ENCODE results near the gene TNFRSF8.

DNA sequence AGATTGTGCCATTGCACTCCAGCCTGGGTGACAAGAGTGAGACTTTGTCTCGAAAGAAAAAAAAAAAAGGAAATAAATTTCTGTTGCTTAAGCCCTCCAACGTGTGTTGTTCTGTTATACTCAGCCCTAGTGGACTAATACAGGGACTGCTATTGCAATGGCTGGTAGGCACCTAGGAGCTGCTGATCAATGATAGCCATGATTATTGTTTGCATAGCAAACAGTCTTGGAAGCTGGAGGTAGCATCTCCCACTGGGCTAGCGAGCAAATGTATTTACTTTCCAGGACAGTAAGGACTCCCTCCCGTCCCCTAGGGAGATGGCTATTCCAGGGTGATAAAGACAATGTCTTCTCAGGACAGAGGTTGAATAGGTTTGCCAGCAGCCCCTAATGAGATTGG, 13.5 kb upstream of the TNFRSF8 start:
- TF ChIP-seq, protein P1, sequence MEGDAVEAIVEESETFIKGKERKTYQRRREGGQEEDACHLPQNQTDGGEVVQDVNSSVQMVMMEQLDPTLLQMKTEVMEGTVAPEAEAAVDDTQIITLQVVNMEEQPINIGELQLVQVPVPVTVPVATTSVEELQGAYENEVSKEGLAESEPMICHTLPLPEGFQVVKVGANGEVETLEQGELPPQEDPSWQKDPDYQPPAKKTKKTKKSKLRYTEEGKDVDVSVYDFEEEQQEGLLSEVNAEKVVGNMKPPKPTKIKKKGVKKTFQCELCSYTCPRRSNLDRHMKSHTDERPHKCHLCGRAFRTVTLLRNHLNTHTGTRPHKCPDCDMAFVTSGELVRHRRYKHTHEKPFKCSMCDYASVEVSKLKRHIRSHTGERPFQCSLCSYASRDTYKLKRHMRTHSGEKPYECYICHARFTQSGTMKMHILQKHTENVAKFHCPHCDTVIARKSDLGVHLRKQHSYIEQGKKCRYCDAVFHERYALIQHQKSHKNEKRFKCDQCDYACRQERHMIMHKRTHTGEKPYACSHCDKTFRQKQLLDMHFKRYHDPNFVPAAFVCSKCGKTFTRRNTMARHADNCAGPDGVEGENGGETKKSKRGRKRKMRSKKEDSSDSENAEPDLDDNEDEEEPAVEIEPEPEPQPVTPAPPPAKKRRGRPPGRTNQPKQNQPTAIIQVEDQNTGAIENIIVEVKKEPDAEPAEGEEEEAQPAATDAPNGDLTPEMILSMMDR (IDR thresholded peaks at IDR 0.05) = no peak
- TF ChIP-seq POLR2A (IDR thresholded peaks at IDR 0.05) = no peak

All from thyroid gland (tissue), 4 donors.